Measurements from ENCODE around the gene RAB27A.

DNA sequence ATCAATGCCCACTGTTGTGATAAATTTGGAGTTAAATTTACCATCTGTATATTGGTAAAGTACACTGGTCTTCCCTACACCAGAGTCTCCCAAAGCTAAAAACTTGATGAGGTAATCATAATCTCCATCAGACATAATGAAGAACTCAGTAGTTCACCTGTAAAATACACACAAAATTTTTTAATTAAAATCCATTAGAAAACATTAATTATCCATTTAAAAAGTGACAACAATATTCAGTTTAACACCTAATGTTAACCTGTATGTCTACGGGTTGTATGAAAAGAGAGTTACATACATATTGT is 54.9 kb downstream of the RAB27A start:
- TF ChIP-seq POLR2A (IDR thresholded peaks at IDR 0.05): no peak
- TF ChIP-seq, protein P1, sequence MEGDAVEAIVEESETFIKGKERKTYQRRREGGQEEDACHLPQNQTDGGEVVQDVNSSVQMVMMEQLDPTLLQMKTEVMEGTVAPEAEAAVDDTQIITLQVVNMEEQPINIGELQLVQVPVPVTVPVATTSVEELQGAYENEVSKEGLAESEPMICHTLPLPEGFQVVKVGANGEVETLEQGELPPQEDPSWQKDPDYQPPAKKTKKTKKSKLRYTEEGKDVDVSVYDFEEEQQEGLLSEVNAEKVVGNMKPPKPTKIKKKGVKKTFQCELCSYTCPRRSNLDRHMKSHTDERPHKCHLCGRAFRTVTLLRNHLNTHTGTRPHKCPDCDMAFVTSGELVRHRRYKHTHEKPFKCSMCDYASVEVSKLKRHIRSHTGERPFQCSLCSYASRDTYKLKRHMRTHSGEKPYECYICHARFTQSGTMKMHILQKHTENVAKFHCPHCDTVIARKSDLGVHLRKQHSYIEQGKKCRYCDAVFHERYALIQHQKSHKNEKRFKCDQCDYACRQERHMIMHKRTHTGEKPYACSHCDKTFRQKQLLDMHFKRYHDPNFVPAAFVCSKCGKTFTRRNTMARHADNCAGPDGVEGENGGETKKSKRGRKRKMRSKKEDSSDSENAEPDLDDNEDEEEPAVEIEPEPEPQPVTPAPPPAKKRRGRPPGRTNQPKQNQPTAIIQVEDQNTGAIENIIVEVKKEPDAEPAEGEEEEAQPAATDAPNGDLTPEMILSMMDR (IDR thresholded peaks at IDR 0.05): no peak
